ENCODE data around the gene MBD1.

GRCh38 chr18:50250935-50251334, 30.4 kb downstream of the MBD1 start:
- TF ChIP-seq CTCF (IDR thresholded peaks at IDR 0.05) = no peak
- TF ChIP-seq POLR2A (IDR thresholded peaks at IDR 0.05) = no peak

Measured in esophagus squamous epithelium (tissue), 4 donors.